ENCODE results near the gene HS3ST5. TPM values are rescaled to one million over a fixed set of nuclear protein-coding genes. Genes with fewer than 3 reads are reported as not detected.
"Not testable (repeated sequence)": the region's sequence is repeated elsewhere in the genome, so short reads cannot be mapped to it uniquely, and the experiment has no call there.

HS3ST5 gene
- total RNA-seq, 4 donors from 2014 or later, result not detected

- no peaks in the 10 kb centered on the region for H3K36me3 ChIP-seq
- TF ChIP-seq EP300 (IDR thresholded peaks at IDR 0.05) (no peak), CTCF (IDR thresholded peaks at IDR 0.05) (no peak), POLR2A (IDR thresholded peaks at IDR 0.05) (no peak), POLR2AphosphoS5 (IDR thresholded peaks at IDR 0.05) (no peak)
- no peaks in the 10 kb centered on the region for H3K4me1 ChIP-seq
- H3K27me3 ChIP-seq, result no peaks in the 10 kb centered on the region
- H3K4me3 ChIP-seq, result no peak overlapping the region
- no peak overlapping the region for H3K27ac ChIP-seq
- DNase-seq (ENCODE audit: low spot score in 2 of 2), result no peak
- whole genome bisulfite sequencing, result 57% methylated on average over 3 of the region's 3 CpGs
- H3K9me3 ChIP-seq, result no peaks in the 10 kb centered on the region
Measured at GRCh38 chr6:114080891-114081510, 261.8 kb downstream of the HS3ST5 start.

GRCh38 chr6:114080410-114080809 lies 262.4 kb downstream of the HS3ST5 start:
- H3K36me3 ChIP-seq; H3K4me3 ChIP-seq; H3K9me3 ChIP-seq; H3K27me3 ChIP-seq; DNase-seq (ENCODE audit: low spot score in 2 of 2); H3K27ac ChIP-seq; H3K4me1 ChIP-seq: not testable (repeated sequence)
- 95% methylated on average over 1 of the region's 1 CpG for WGBS

GRCh38 chr6:114075777-114076176 lies 267.0 kb downstream of the HS3ST5 start:
- no peaks in the 10 kb centered on the region for H3K27me3 ChIP-seq
- no peaks in the 10 kb centered on the region for H3K9me3 ChIP-seq
- H3K36me3 ChIP-seq, result no peaks in the 10 kb centered on the region
- H3K4me3 ChIP-seq, result no peak overlapping the region
- no peak for TF ChIP-seq POLR2AphosphoS5 (IDR thresholded peaks at IDR 0.05)
- TF ChIP-seq CTCF (IDR thresholded peaks at IDR 0.05), result no peak
- TF ChIP-seq POLR2A (IDR thresholded peaks at IDR 0.05), result no peak
- no peak for TF ChIP-seq EP300 (IDR thresholded peaks at IDR 0.05)
- no peak overlapping the region for H3K27ac ChIP-seq
- no peak for DNase-seq (ENCODE audit: low spot score in 2 of 2)
- no peaks in the 10 kb centered on the region for H3K4me1 ChIP-seq
- WGBS, result 88% methylated on average over 3 of the region's 3 CpGs

GRCh38 chr6:114075300-114075699 lies 267.5 kb downstream of the HS3ST5 start:
- H3K36me3 ChIP-seq, result no peaks in the 10 kb centered on the region
- H3K4me1 ChIP-seq, result no peaks in the 10 kb centered on the region
- H3K27me3 ChIP-seq, result no peaks in the 10 kb centered on the region
- no peak for DNase-seq (ENCODE audit: low spot score in 2 of 2)
- H3K9me3 ChIP-seq, result no peaks in the 10 kb centered on the region
- no peak overlapping the region for H3K4me3 ChIP-seq
- WGBS, result 90% methylated on average over 4 of the region's 4 CpGs
- TF ChIP-seq POLR2AphosphoS5 (IDR thresholded peaks at IDR 0.05) (no peak), EP300 (IDR thresholded peaks at IDR 0.05) (no peak), POLR2A (IDR thresholded peaks at IDR 0.05) (no peak), CTCF (IDR thresholded peaks at IDR 0.05) (no peak)
- no peak overlapping the region for H3K27ac ChIP-seq

- no peaks in the 10 kb centered on the region for H3K27me3 ChIP-seq
- no peak overlapping the region for H3K4me3 ChIP-seq
- no peaks in the 10 kb centered on the region for H3K9me3 ChIP-seq
- no peak overlapping the region for H3K27ac ChIP-seq
- DNase-seq (ENCODE audit: low spot score in 2 of 2), result no peak
- TF ChIP-seq CTCF (IDR thresholded peaks at IDR 0.05), result no peak
- no peak for TF ChIP-seq POLR2AphosphoS5 (IDR thresholded peaks at IDR 0.05)
- no peak for TF ChIP-seq POLR2A (IDR thresholded peaks at IDR 0.05)
- TF ChIP-seq EP300 (IDR thresholded peaks at IDR 0.05), result no peak
- no peaks in the 10 kb centered on the region for H3K36me3 ChIP-seq
- no peaks in the 10 kb centered on the region for H3K4me1 ChIP-seq
- 60% methylated on average over 3 of the region's 3 CpGs for WGBS
Measured at GRCh38 chr6:114068771-114069170, 274.1 kb downstream of the HS3ST5 start.

- no peaks in the 10 kb centered on the region for H3K36me3 ChIP-seq
- DNase-seq (ENCODE audit: low spot score in 2 of 2), result no peak
- no peaks in the 10 kb centered on the region for H3K4me1 ChIP-seq
- no peak overlapping the region for H3K27ac ChIP-seq
- no peak overlapping the region for H3K4me3 ChIP-seq
- TF ChIP-seq POLR2A (IDR thresholded peaks at IDR 0.05), result no peak
- TF ChIP-seq CTCF (IDR thresholded peaks at IDR 0.05), result no peak
- no peak for TF ChIP-seq POLR2AphosphoS5 (IDR thresholded peaks at IDR 0.05)
- TF ChIP-seq EP300 (IDR thresholded peaks at IDR 0.05), result no peak
- no peaks in the 10 kb centered on the region for H3K27me3 ChIP-seq
- WGBS, result 67% methylated on average over 2 of the region's 2 CpGs
- no peaks in the 10 kb centered on the region for H3K9me3 ChIP-seq
Measured at GRCh38 chr6:114068116-114068515, 274.7 kb downstream of the HS3ST5 start.

Data from suprapubic skin (tissue), 4 donors.